DND-41 (cell line): Measurements from ENCODE around the gene AKAP13.

Experiments
- CTCF ChIP-seq: IDR thresholded peaks from 2 replicates; pipeline ENCODE4 v1.5.1; 2012; ENCODE audit warnings: borderline replicate concordance, low read length, moderate library complexity, mild to moderate bottlenecking; ENCODE audit not compliant: poor library complexity, severe bottlenecking; ENCODE audit errors: extremely low read depth
- EZH2 ChIP-seq: IDR thresholded peaks from 3 replicates; pipeline ENCODE4 v1.6.1; 2012; ENCODE audit warnings: borderline replicate concordance, low read depth, mild to moderate bottlenecking, moderate library complexity, low read length, inconsistent platforms; ENCODE audit not compliant: severe bottlenecking

GRCh38 chr15:85667491-85668424 lies 287.4 kb downstream of the AKAP13 start:
- TF ChIP-seq CTCF (no peak), EZH2 (no peak)
